ENCODE data around the gene ARFGAP3. TPM values are rescaled to one million over a fixed set of nuclear protein-coding genes. Genes with fewer than 3 reads are reported as not detected.

The ARFGAP3 gene
- total and polyA plus RNA-seq, 4 donors = 25.8 to 42.9 (median 42.3) TPM

- H3K36me3 ChIP-seq (ENCODE audit: control insufficient read depth in 4 of 4, insufficient read depth in 4 of 4, low read length in 4 of 4) = peaks cover 6 to 31% (median 17%) of the 10 kb centered on the region in 4 donors
- H3K4me3 ChIP-seq = no peak overlapping the region
- TF ChIP-seq CTCF (IDR thresholded peaks at IDR 0.05; ENCODE audit: control extremely low read depth, extremely low read depth) = no peak
- no peaks in the 10 kb centered on the region for H3K4me1 ChIP-seq (ENCODE audit: control insufficient read depth in 5 of 5, insufficient read depth in 5 of 5, low read length in 5 of 5)
- ATAC-seq (ENCODE audit: insufficient read depth, low FRiP score) = no peak
- no peak overlapping the region for H3K9ac ChIP-seq (ENCODE audit: insufficient read depth in 1 of 2, low read length in 2 of 2)
- H3K27ac ChIP-seq (ENCODE audit: low read depth in 1 of 2, low read length in 1 of 2) = no peak overlapping the region
- H3K27me3 ChIP-seq (ENCODE audit: control insufficient read depth in 3 of 3, insufficient read depth in 3 of 3, low read length in 2 of 3) = no peaks in the 10 kb centered on the region
- no peaks in the 10 kb centered on the region for H3K9me3 ChIP-seq (ENCODE audit: control insufficient read depth in 4 of 4, insufficient read depth in 3 of 4, low read length in 3 of 4)
- DNase-seq = no peak
- WGBS, 2 donors = 95% methylated on average over 8 of the region's 8 CpGs
Measured at GRCh38 chr22:42869463-42869862, 12.4 kb upstream of the ARFGAP3 start.

- ATAC-seq (ENCODE audit: insufficient read depth, low FRiP score) (no peak), DNase-seq (no peak)
- Histone ChIP-seq H3K27ac (ENCODE audit: low read depth in 1 of 2, low read length in 1 of 2) (peak overlapping the region; percentile 47 to 66), H3K36me3 (ENCODE audit: control insufficient read depth in 4 of 4, insufficient read depth in 4 of 4, low read length in 4 of 4) (peaks cover 6 to 29% (median 12%) of the 10 kb centered on the region in 4 donors), H3K27me3 (ENCODE audit: control insufficient read depth in 3 of 3, insufficient read depth in 3 of 3, low read length in 2 of 3) (no peaks in the 10 kb centered on the region), H3K4me1 (ENCODE audit: control insufficient read depth in 5 of 5, insufficient read depth in 5 of 5, low read length in 5 of 5) (no peaks in the 10 kb centered on the region), H3K9me3 (ENCODE audit: control insufficient read depth in 4 of 4, insufficient read depth in 3 of 4, low read length in 3 of 4) (no peaks in the 10 kb centered on the region), H3K4me3 (no peak overlapping the region), H3K9ac (ENCODE audit: insufficient read depth in 1 of 2, low read length in 2 of 2) (no peak overlapping the region)
- WGBS, 2 donors = 60 to 74% methylated on average over 16 of the region's 16 CpGs
- TF ChIP-seq CTCF (IDR thresholded peaks at IDR 0.05; ENCODE audit: control extremely low read depth, extremely low read depth) = no peak
Measured at GRCh38 chr22:42868751-42869251, 11.7 kb upstream of the ARFGAP3 start.

GRCh38 chr22:42866100-42866499, 9.0 kb upstream of the ARFGAP3 start:
- TF ChIP-seq CTCF (IDR thresholded peaks at IDR 0.05; ENCODE audit: control extremely low read depth, extremely low read depth) = no peak
- ATAC-seq (ENCODE audit: insufficient read depth, low FRiP score) (no peak), DNase-seq (no peak)
- peaks cover 0 to 11% (median 3%) of the 10 kb centered on the region in 4 donors for H3K36me3 ChIP-seq (ENCODE audit: control insufficient read depth in 4 of 4, insufficient read depth in 4 of 4, low read length in 4 of 4)
- H3K27ac ChIP-seq (ENCODE audit: low read depth in 1 of 2, low read length in 1 of 2) = no peak overlapping the region
- H3K4me3 ChIP-seq = no peak overlapping the region
- H3K27me3 ChIP-seq (ENCODE audit: control insufficient read depth in 3 of 3, insufficient read depth in 3 of 3, low read length in 2 of 3) = no peaks in the 10 kb centered on the region
- H3K9me3 ChIP-seq (ENCODE audit: control insufficient read depth in 4 of 4, insufficient read depth in 3 of 4, low read length in 3 of 4) = no peaks in the 10 kb centered on the region
- H3K9ac ChIP-seq (ENCODE audit: insufficient read depth in 1 of 2, low read length in 2 of 2) = no peak overlapping the region
- WGBS, 2 donors = 92 to 94% methylated on average over 7 of the region's 7 CpGs
- no peaks in the 10 kb centered on the region for H3K4me1 ChIP-seq (ENCODE audit: control insufficient read depth in 5 of 5, insufficient read depth in 5 of 5, low read length in 5 of 5)

- no peak for DNase-seq
- Histone ChIP-seq H3K27ac (ENCODE audit: low read depth in 1 of 2, low read length in 1 of 2) (no peak overlapping the region), H3K9ac (ENCODE audit: insufficient read depth in 1 of 2, low read length in 2 of 2) (no peak overlapping the region), H3K27me3 (ENCODE audit: control insufficient read depth in 3 of 3, insufficient read depth in 3 of 3, low read length in 2 of 3) (no peaks in the 10 kb centered on the region), H3K4me3 (no peak overlapping the region), H3K9me3 (ENCODE audit: control insufficient read depth in 4 of 4, insufficient read depth in 3 of 4, low read length in 3 of 4) (no peaks in the 10 kb centered on the region), H3K36me3 (ENCODE audit: control insufficient read depth in 4 of 4, insufficient read depth in 4 of 4, low read length in 4 of 4) (peaks cover 0 to 8% (median 2%) of the 10 kb centered on the region in 4 donors), H3K4me1 (ENCODE audit: control insufficient read depth in 5 of 5, insufficient read depth in 5 of 5, low read length in 5 of 5) (no peaks in the 10 kb centered on the region)
- no peak for TF ChIP-seq CTCF (IDR thresholded peaks at IDR 0.05; ENCODE audit: control extremely low read depth, extremely low read depth)
- no peak for ATAC-seq (ENCODE audit: insufficient read depth, low FRiP score)
- WGBS, 2 donors = 85 to 91% methylated on average over 8 of the region's 8 CpGs
Measured at GRCh38 chr22:42865536-42865935, 8.5 kb upstream of the ARFGAP3 start.

Data from lung (tissue), 12 donors.